Cerebellar nuclear complex (tissue), 1 donor: ENCODE measurements around the gene NOC4L.
"Not testable (repeated sequence)": the region's sequence is repeated elsewhere in the genome, so short reads cannot be mapped to it uniquely, and the experiment has no call there.

ENCODE experiments used
- DNase-seq, 2 experiments: peaks; one replicate each; lab custom pipeline; 2025; lab: John Stamatoyannopoulos, UW

Gene NOC4L

GRCh38 chr12:132123970-132124765 is 20.1 kb upstream of the NOC4L start:
- no peak for DNase-seq

GRCh38 chr12:132124766-132125425 is 19.4 kb upstream of the NOC4L start:
- no peak for DNase-seq

DNA sequence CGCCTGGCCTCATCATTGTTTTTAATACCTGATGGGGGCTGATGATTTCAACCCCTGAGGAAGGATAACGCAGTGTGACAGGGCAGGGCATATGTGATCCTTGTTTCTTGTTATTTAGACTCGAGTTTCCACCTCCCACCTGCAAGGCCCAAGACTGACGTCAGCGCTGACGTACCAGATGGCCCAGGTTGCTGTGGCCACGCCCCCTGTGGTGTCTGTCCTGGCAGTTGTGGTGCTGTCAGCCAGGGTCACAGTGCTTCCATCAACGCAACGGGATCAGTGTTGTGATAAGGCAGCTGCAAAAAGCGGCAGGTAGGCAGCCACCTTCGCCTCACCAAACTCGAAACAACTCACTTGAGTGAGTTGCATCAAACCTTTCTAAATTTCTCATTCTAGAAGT is 18.5 kb upstream of the NOC4L start:
- no peak for DNase-seq

GRCh38 chr12:132127041-132127440 is 17.2 kb upstream of the NOC4L start:
- no peak for DNase-seq

DNA sequence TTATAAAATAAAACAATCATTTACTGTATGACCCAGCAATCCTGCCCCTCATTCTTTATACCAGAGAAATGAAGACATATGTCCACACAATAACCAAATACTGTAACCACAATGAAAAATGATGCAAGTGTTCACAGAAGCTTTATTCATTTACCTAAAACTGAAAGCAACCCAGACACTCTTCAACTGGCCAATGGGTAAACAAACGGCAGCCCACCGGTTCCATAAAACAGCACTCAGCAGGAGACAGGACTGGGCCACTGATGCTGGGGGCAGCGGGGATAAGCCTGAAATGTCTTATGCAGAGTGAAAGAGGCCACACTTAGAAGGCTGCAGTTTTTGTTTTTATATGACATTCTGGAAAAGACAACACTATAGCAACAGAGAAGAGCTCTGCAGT is 15.2 kb upstream of the NOC4L start:
- no peak for DNase-seq

DNA sequence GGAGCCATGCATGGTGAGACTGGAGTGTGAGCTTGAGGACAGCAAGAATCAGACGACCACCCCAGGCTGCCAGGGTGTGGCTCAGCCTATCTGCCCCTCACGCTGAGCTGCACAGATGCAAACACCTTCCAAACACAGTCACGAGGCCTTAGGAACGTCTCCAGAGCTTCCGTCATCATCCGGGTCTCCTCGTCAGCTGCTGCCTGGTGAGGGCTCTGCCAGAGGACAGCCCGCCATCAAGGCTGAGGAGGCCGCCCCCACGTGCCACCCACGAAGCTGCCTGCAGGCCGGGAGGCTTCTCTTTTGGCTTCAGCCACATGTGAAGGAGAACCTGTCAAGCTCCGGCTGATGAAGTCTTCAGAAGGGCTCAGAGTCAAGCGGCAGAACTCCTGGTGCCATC is 13.6 kb upstream of the NOC4L start:
- no peak for DNase-seq

DNA sequence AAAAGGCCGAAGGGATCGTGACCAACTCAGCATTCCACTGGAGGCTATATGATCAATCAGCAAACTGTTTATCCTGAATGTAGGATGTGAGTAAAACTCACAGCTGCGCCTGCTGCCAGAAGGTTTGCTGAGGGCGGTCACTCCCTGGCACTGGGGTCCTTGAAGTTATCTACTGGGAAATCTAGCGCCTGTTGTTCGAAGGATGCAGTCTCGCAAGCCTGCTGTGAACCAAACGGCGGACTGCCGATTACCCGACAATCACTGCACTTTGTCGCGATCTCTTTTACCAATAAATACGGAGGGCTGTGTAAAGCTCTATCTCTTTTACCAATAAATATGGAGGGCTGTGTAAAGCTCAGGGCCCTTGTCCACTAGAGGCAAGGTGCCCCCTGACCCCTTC is 13.0 kb upstream of the NOC4L start:
- DNase-seq: no peak

DNA sequence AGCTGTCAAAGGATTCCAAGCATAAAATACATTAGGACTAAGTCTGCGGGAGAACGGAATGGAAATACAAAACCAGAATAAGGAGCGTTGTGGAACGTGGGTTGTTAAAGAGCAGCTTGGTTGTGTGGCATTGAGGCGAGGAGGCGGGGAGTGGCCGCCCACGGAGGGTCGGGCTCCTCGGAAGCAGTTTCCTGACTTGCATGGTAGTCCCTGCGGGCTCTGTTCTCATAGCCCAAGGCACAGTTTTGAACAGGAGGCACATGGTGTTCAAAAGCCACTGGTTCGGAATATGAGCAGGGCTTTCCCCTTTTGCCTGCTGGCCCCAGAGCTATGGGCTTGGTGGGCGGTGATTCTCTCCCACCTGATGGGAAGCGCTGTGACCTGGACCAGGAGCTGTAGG is 12.3 kb upstream of the NOC4L start:
- no peak for DNase-seq

DNA sequence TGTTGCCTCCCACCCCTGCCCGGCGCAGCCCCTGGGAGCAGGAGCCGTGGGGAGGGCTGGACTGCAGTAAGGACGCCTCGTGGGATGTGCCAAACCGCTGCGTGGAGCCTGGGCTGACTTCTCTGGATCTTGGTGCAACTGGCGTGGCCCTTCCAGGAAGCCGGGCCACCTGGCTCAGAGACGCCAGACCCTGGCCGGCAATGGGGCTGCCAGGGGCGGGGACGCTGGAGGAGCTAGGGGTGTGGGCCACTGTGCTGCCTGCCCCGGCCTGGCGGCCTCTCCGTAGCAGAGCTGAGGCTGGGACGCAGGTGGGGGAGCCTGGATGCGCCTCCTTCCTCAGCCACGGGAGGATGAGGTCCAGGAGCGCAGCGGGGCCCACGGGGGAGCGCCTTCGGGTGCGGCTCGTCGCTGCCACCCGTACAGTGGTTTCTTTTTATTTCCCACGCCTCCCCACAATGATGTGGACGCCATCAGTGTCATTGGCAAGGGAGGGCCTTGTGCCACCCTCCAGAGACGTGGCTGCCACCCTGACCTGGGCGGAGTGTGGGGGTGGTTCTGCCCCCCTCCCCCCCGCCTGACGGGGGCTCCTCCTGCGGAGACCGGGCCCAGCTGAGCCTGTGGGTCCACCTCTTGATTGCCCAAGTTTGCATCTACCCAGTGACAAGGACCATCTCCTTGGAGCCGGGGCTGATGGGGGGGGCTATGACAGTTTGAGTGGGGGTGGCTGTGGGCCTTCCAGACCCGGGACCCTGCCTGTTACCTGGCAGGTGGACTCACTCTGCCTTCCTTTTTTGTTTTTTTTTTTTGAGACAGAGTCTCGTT is 11.4 kb upstream of the NOC4L start:
- DNase-seq: no peak

DNA sequence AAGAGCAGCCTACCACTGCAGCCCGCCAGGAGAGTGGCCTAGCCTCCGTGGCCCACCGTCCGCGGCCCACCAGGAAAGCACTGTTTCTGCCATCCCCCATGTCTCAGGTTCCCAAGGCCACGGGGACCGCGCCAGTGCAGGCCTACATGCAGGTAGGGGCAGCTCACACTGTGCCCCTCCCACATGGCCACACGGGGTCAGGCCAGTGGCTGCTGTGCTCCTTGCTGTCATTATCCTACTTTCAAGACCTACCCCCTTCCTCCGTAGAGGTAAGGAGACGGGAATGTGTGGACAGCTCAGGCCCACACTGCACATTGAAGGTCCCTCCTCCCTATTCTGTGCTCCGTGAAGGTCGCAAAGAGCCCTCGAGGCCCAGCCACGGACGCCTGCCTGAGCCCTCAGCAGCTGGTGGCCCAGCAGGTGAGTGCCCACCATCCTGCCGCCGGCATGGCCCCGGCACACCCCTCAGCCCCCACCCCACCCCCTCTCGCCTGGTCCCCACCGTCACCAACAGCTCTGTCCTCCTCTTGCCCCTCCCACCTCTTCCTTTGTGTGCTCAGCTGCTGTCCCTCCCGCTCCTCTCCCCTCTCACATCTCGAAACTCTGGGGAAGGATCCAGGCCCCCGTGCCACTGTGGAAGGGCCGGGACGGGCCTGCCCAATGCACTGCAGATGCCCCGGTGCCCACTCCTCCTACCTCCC is 10.2 kb upstream of the NOC4L start:
- no peak for DNase-seq

DNA sequence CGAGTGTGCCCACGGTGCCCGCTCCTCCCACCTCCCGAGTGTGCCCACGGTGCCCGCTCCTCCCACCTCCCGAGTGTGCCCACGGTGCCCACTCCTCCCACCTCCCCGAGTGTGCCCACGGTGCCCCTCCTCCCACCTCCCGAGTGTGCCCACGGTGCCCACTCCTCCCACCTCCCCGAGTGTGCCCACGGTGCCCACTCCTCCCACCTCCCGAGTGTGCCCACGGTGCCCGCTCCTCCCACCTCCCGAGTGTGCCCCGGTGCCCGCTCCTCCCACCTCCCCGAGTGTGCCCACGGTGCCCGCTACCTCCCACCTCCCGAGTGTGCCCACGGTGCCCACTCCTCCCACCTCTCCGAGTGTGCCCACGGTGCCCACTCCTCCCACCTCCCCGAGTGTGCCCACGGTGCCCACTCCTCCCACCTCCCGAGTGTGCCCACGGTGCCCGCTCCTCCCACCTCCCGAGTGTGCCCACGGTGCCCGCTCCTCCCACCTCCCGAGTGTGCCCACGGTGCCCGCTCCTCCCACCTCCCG is 9.5 kb upstream of the NOC4L start:
- DNase-seq: not testable (repeated sequence)

- DNase-seq: not testable (repeated sequence)
Observed at GRCh38 chr12:132136226-132136625, 8.0 kb upstream of the NOC4L start.

DNA sequence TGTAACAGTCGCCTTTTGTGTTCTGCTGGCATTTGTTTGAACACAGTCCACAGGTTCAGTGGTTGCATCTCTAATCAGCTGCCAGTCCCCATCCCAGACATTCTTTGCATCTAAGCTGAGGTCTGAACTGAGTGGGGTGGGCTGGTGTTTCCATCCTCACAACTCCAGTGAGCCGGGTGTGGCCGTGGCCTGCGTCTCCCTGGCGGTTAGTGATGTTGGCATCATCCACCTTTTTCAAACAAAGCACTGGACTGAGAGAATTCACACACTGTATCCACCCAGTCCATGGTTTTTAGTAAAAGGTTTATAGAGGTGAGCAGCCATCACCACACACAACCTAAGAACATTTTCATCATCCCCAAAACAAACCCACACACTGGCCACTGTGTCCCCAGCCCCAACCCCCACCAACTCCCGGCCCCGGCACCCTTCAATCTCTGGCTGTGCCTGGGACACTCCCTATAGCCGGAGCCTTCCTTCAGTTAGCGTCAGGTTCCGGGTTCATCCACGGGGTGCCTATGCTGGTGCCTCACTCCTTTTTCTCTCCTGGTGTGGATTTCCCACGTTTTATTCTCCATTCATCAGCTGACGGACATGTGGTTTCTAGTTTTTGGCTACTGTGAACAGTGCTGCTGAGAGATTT is 6.7 kb upstream of the NOC4L start:
- DNase-seq: no peak

DNA sequence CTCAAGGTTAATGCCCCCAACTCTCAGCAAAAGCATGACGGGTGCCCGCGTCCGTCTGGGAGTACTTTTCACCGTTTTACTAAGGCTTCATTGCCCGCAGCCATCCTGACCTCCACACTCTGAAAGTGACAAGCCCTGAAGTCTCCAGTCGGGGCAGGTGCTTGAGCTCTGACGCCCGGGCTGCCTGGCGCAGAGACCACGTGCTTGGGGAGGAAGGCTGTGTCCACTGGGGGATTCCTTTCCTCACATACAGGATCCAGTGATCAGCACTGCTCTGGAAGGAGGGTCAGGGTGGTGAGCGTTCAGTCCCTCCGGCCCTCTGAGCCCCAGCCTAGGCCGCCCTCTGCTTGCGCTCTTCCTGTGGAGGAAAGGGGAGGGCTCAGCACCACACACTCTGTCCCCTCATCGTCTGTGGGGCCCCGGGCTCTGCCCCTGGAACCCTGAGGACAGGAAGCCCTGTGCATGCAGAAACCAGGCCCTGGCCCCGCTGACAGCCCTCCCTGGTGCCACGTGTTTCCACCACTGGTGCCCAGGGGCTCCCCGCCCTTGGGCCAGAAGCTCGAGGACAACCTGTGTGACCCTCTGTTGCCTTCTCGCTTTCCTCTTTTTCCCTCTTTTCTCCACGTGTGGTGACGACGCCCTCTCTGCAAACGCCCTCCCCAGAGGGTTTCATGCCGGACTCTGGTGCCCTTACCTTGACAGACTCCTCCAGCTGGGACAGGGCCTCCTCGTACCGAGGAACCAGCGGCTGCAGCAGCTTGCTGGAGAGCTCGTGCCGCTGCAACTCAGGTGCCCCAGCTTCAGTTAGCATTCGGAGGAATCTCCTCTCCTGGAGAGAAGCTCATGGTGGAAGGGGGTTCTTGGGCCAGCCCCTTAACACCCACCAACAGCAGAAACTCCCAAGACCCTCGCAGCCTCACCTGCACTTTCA is 5.1 kb upstream of the NOC4L start:
- no peak for DNase-seq

- no peak for DNase-seq
Observed at GRCh38 chr12:132139912-132140311, 4.3 kb upstream of the NOC4L start.

DNA sequence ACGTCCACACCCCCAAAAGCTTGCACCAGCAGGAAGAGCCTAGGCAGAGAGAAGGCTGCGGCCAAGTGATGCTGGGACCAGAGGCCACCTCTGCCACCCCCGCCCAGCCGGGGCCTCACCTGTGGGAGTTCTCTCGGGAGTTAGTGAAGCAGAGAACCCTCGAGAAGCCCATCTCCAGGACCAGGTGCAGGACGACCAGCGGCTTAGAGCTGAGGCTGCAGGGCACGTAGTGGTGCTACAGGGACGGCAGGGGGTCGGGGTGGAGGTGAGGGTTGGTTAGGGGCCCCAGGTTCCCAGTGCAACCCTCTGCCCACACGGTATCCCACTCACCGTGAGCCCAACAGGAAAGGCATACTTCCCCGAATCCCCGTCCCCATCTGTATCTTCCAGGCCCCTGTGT is 3.8 kb upstream of the NOC4L start:
- DNase-seq: no peak

DNA sequence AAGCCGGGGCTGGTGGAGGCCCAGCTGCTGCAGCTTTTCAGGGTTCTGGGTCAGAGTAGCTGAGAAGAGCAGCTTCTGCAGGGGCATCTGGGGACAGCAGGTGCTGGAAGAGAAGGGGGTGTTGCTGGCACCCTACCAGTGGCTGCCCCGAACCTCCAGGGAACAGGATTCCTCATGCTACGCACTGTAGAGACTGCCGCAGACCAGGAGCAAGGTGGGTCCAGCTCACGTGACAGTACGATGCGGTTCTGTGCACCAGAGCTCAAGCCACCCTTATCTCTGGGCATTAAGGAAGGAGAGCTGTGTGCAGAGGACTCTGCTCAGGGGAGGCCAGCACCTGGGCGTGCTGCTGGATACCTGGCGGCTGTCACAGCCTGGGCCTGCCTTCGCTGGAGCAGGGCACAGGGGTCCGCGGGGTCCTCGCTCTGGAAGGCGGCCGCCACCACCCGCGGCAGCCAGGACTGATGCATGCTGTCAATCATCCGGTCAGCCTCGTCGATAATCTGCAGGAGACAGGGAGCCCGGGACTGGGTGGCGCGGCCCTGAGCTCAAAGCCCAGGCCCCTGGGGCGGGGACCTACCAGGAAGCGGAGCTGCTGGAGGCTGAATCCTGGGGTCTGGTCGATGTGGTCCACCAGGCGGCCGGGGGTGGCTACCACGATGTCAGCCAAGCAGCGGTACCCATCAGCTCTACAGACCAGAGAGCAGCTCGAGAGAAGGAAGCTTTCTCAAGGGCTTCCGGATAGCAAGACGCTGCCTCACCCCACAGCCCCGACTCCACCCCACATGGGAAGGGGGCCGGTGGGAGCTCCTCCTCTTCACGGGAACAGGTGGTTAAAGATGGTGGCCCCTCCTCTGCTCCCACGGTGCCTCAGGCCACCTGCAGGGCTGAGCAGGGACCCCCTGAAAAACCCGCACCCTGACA is 3.1 kb upstream of the NOC4L start:
- DNase-seq: no peak

- DNase-seq: no peak
Observed at GRCh38 chr12:132141976-132142678, 2.1 kb upstream of the NOC4L start.
